Karpas-422 (cell line): Measurements from ENCODE around the gene UBE2V1. TPM values are rescaled to one million over a fixed set of nuclear protein-coding genes. Genes with fewer than 3 reads are reported as not detected.
A peak's percentile ranks its signal among the peaks of the same experiment; 100 is the strongest.

Experiments
- DNase-seq: peaks from one replicate; pipeline ENCODE4 v3.0.0-alpha.2; 2015
- H2AFZ ChIP-seq: fragments of 200-600 bp; sonication (generic); 2 replicates; pipeline ENCODE4 v1.6.1; 2014; ENCODE audit warnings: antibody characterized with exemption, low read length, mixed read lengths
- H3K27ac ChIP-seq: fragments of 200-600 bp; sonication (generic); 2 replicates; pipeline ENCODE4 v1.5.1; 2014; ENCODE audit warnings: mild to moderate bottlenecking, low read length, moderate library complexity
- H3K27me3 ChIP-seq: fragments of 200-600 bp; sonication (generic); 2 replicates; pipeline ENCODE4 v1.6.1; 2014; ENCODE audit warnings: low read length, mixed read lengths
- H3K36me3 ChIP-seq: fragments of 200-600 bp; sonication (generic); 2 replicates; pipeline ENCODE4 v1.6.1; 2014; ENCODE audit warnings: low read length, mixed read lengths; ENCODE audit not compliant: insufficient read depth
- H3K4me1 ChIP-seq: fragments of 200-600 bp; sonication (generic); 2 replicates; pipeline ENCODE4 v1.6.1; 2014; ENCODE audit warnings: mild to moderate bottlenecking, low read length, mixed read lengths
- H3K4me2 ChIP-seq: fragments of 200-600 bp; sonication (generic); 2 replicates; pipeline ENCODE4 v1.6.1; 2014; ENCODE audit warnings: low read length, low read depth, mild to moderate bottlenecking; ENCODE audit not compliant: poor library complexity, severe bottlenecking
- H3K4me3 ChIP-seq: fragments of 200-600 bp; sonication (generic); 2 replicates; pipeline ENCODE4 v1.5.1; 2014; ENCODE audit warnings: mild to moderate bottlenecking, antibody characterized with exemption, low read length, mixed read lengths
- H3K79me2 ChIP-seq: fragments of 200-600 bp; sonication (generic); 2 replicates; pipeline ENCODE4 v1.6.1; 2014; ENCODE audit warnings: mild to moderate bottlenecking, low read length, mixed read lengths
- H3K9ac ChIP-seq: fragments of 200-600 bp; sonication (generic); 2 replicates; pipeline ENCODE4 v1.6.0; 2014; ENCODE audit warnings: low read length
- H3K9me2 ChIP-seq: fragments of 200-600 bp; sonication (generic), shearing (Covaris generic); replicated peaks from 2 replicates; pipeline ENCODE4 v1.6.0; 2014; ENCODE audit warnings: mild to moderate bottlenecking, low read length, moderate library complexity; ENCODE audit not compliant: insufficient read depth
- H3K9me3 ChIP-seq: fragments of 300-700, 200-600 bp; sonication (generic); 2 replicates; pipeline ENCODE4 v1.6.1; 2014; ENCODE audit warnings: low read length, mixed read lengths
- H4K20me1 ChIP-seq: fragments of 200-600 bp; sonication (generic); 2 replicates; pipeline ENCODE4 v1.6.1; 2014; ENCODE audit warnings: mild to moderate bottlenecking, antibody characterized with exemption, low read length, low read depth; ENCODE audit not compliant: insufficient read depth
- total RNA-seq: library from RNA; depleted of rRNA; stranded (reverse); fragments of >200 nt; shearing (Covaris generic); gene quantifications from 2 replicates; pipeline ENCODE4 v1.2.3, GENCODE V29; 2014; ENCODE audit warnings: low replicate concordance

UBE2V1 gene
- total RNA-seq, 1 experiment from 2014 or later = 95.6 TPM

DNA sequence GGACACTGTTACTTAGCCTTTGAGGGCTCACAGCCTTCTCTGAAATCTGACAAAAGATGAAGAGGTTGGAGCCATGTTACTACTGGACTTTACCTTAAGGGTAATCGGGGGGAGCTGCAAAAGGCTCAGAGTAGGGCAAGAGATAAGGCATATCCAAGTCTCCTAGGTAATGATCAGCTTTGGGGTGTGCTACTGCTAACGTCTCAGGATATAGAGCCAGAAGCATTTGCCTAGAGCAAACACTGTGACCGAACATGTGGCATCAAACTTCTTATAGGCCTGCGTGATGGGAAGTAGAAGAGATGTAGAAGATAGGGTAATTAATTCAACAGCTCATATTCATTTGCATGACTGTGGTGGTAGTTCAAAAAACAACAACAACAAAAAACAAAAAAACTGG is 11.1 kb downstream of the UBE2V1 start:
- H3K9me3 ChIP-seq = no peaks in the 10 kb centered on the region
- no peak overlapping the region for H2AFZ ChIP-seq
- peaks cover 39% of the 10 kb centered on the region for H4K20me1 ChIP-seq
- no peaks in the 10 kb centered on the region for H3K9me2 ChIP-seq
- H3K4me1 ChIP-seq = peaks cover 36% of the 10 kb centered on the region
- peak overlapping the region; percentile 17; the same call in 1 of the 2 replicates for H3K9ac ChIP-seq
- peaks cover 2% of the 10 kb centered on the region for H3K36me3 ChIP-seq
- H3K4me3 ChIP-seq = no peak overlapping the region
- H3K27me3 ChIP-seq = no peaks in the 10 kb centered on the region
- H3K27ac ChIP-seq = peak overlapping the region; percentile 73
- peak overlapping the region; percentile 25 for H3K4me2 ChIP-seq
- DNase-seq = peak; percentile 63
- peaks cover 100% of the 10 kb centered on the region for H3K79me2 ChIP-seq

DNA sequence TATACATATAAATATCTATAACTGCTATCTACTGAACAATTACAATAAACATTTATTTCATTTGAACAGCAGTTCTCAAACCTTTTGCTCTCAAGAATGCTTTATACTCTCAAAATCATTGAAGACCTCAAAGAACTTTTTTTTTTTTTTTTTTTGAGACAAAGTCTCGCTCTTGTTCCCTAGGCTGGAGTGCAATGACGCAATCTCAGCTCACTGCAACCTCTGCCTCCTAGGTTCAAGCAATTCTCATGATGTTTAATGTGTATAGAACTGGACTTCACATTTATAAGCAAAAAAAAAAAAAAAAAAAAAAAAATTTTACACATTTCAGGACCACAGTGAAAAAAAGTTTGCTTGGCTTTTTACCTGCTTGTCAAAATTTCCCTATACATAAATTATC is 11.7 kb downstream of the UBE2V1 start:
- DNase-seq = no peak
- Histone ChIP-seq H3K4me1 (peaks cover 36% of the 10 kb centered on the region), H3K27me3 (no peaks in the 10 kb centered on the region), H3K36me3 (no peaks in the 10 kb centered on the region; the same call in 1 of the 2 replicates), H3K9me3 (no peaks in the 10 kb centered on the region), H3K4me2 (peak overlapping the region; percentile 25), H4K20me1 (peaks cover 40% of the 10 kb centered on the region), H2AFZ (no peak overlapping the region), H3K4me3 (no peak overlapping the region), H3K79me2 (peaks cover 100% of the 10 kb centered on the region), H3K9ac (no peak overlapping the region), H3K9me2 (no peaks in the 10 kb centered on the region), H3K27ac (peak overlapping the region; percentile 73)

DNA sequence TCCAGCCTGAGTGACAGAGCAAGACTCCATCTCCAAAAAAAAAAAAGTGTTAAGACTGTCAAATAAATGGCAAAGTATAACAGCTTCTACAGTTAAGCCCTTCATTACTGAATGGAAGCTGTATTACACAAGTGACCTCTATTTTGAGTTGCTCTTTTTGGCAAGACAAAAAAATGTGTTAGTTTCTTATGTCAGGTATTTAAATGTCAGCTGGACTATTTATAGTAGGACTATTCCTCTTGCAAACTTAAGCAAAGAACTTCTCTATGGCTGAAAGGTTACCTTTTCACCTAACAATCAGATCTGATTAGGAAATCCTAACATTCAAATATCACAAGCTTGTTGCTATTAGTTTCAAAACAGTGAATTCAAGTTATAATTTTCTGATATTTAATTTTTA is 12.4 kb downstream of the UBE2V1 start:
- peak overlapping the region; percentile 26; the same call in 1 of the 2 replicates for H3K27ac ChIP-seq
- H3K36me3 ChIP-seq = peaks cover 3% of the 10 kb centered on the region; the same call in 1 of the 2 replicates
- H3K4me2 ChIP-seq = peak overlapping the region; percentile 8
- no peak overlapping the region for H3K4me3 ChIP-seq
- no peaks in the 10 kb centered on the region for H3K9me3 ChIP-seq
- peaks cover 36% of the 10 kb centered on the region for H3K4me1 ChIP-seq
- H3K27me3 ChIP-seq = no peaks in the 10 kb centered on the region
- DNase-seq = no peak
- H3K79me2 ChIP-seq = peaks cover 100% of the 10 kb centered on the region
- H3K9me2 ChIP-seq = no peaks in the 10 kb centered on the region
- no peak overlapping the region for H2AFZ ChIP-seq
- H4K20me1 ChIP-seq = peaks cover 43% of the 10 kb centered on the region
- H3K9ac ChIP-seq = no peak overlapping the region

DNA sequence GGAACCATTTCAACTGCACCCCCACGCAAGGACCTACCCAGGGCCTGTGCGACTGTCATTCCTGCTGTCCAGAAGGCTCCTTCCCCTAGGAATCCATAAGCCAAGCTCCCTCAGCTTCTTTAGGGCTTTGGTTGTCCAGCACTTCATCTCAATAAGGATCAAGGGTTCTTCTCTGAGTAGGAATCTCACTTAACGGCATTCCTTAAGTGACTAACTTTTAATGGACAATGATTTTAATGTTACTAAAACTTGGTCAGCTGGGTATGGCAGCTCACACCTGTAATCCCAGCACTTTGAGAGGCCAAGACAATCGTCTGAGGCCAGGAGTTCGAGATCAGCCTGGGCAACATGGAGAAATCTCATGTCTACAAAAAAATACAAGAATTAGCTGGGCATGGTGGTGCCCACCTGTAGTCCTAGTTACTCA is 13.4 kb downstream of the UBE2V1 start:
- Histone ChIP-seq H3K9ac (no peak overlapping the region), H3K4me2 (no peak overlapping the region), H3K9me2 (no peaks in the 10 kb centered on the region), H2AFZ (no peak overlapping the region), H3K79me2 (peaks cover 100% of the 10 kb centered on the region), H3K9me3 (no peaks in the 10 kb centered on the region), H4K20me1 (peaks cover 39% of the 10 kb centered on the region), H3K27me3 (no peaks in the 10 kb centered on the region), H3K4me1 (peaks cover 36% of the 10 kb centered on the region), H3K36me3 (peaks cover 12% of the 10 kb centered on the region; the same call in 1 of the 2 replicates), H3K27ac (no peak overlapping the region), H3K4me3 (no peak overlapping the region)
- no peak for DNase-seq

DNA sequence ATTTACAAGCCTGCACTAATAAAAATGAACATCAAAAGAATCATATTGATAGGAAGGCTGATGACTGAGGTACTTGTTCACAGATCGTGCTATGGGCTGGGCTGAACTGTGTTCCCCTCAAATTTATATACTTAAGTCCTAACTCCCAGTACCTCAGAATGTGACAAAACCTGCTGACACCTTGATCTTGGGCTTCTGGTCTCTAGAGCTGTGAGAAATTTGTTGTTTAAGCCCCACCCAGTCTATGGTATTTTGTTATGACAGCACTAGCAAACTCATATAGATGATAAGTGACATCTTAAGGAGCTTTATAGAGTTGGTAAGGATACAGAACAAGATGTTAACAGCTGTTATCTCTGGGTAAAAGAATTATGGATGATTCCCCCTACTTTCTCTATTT is 13.8 kb downstream of the UBE2V1 start:
- peaks cover 99% of the 10 kb centered on the region for H3K79me2 ChIP-seq
- no peak overlapping the region for H3K4me2 ChIP-seq

DNA sequence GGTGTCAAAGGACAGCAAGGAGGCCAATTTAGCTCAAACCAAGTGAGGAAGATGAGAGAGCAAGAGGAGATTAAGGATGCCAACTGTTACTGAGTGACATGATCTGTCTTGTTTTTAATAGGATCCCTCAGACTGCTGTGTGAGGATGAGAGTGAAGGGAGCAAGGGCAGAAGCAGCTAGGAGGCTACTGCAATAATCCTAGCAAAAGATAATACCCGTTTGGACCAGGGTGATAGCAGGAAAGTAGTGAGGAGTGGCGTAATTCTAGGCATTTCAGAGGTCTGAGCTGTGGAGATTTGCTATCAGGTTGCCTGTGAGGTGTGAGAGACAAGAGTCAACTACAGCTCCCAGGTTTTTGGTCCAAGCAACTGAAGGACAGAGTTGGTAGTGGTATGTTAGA is 14.7 kb downstream of the UBE2V1 start:
- Histone ChIP-seq H3K27me3 (no peaks in the 10 kb centered on the region), H3K9ac (no peak overlapping the region), H3K9me3 (no peaks in the 10 kb centered on the region), H3K36me3 (peaks cover 16% of the 10 kb centered on the region; the same call in 1 of the 2 replicates), H2AFZ (no peak overlapping the region), H3K4me2 (no peak overlapping the region), H3K4me3 (no peak overlapping the region), H4K20me1 (peaks cover 42% of the 10 kb centered on the region), H3K79me2 (peaks cover 94% of the 10 kb centered on the region), H3K27ac (no peak overlapping the region), H3K4me1 (peaks cover 36% of the 10 kb centered on the region), H3K9me2 (no peaks in the 10 kb centered on the region)
- peak; percentile 21 for DNase-seq

More for the DNA sequence above, 13.8 kb downstream of the UBE2V1 start:
- Histone ChIP-seq H2AFZ (no peak overlapping the region), H3K27me3 (no peaks in the 10 kb centered on the region), H3K9me3 (no peaks in the 10 kb centered on the region), H3K9me2 (no peaks in the 10 kb centered on the region), H3K27ac (no peak overlapping the region), H3K4me1 (peaks cover 36% of the 10 kb centered on the region), H3K36me3 (peaks cover 16% of the 10 kb centered on the region; the same call in 1 of the 2 replicates), H4K20me1 (peaks cover 39% of the 10 kb centered on the region), H3K4me3 (no peak overlapping the region), H3K9ac (no peak overlapping the region)
- DNase-seq = no peak

DNA sequence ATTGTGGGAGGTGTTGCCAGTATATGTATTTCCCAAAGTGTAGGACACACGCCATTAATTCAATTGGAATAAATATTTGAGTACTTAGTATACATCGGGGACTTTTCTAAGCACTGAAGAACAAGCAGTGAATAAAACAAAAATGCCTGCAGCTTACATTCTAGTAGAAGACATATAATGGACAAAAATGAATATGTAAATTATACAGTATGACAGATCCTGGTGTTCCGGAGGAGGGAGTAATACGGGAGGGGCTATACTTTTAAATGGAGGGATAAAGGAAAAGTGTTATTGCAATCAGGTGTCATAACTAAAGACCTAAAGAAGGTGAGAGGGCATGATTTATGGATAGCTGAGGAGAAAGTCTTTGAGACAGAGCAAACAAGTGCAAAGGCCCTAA is 15.1 kb downstream of the UBE2V1 start:
- Histone ChIP-seq H3K36me3 (peaks cover 16% of the 10 kb centered on the region; the same call in 1 of the 2 replicates), H3K4me1 (peaks cover 32% of the 10 kb centered on the region), H3K9me2 (no peaks in the 10 kb centered on the region), H4K20me1 (peaks cover 43% of the 10 kb centered on the region), H3K27me3 (no peaks in the 10 kb centered on the region), H3K4me3 (no peak overlapping the region), H3K27ac (no peak overlapping the region), H3K4me2 (no peak overlapping the region), H3K79me2 (peaks cover 94% of the 10 kb centered on the region), H2AFZ (no peak overlapping the region), H3K9ac (no peak overlapping the region), H3K9me3 (no peaks in the 10 kb centered on the region)
- DNase-seq = peak; percentile 27

DNA sequence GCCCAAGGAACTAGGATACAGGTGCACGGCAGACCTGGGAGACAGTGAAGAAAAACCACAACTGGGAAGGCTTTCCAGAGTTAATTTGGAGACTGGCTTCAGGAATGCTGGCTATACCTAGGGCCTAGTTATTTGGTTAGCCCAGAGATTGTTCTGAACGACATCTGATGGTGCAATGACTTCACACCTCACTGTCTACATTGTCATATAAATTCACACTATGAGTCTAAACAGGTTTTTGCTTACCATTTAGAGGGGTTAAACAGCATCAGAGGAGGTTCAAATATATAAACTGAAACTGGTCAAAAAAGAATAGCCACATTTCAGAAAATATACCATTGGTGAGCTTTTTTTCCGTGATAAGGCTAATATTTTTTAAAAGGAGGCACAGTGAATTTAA is 16.7 kb downstream of the UBE2V1 start:
- H4K20me1 ChIP-seq = peaks cover 46% of the 10 kb centered on the region

More for the DNA sequence above, 16.7 kb downstream of the UBE2V1 start:
- Histone ChIP-seq H3K36me3 (peaks cover 16% of the 10 kb centered on the region; the same call in 1 of the 2 replicates), H3K4me2 (no peak overlapping the region), H3K4me1 (peaks cover 16% of the 10 kb centered on the region), H3K27ac (no peak overlapping the region), H3K9me3 (no peaks in the 10 kb centered on the region), H3K4me3 (no peak overlapping the region), H3K79me2 (peaks cover 93% of the 10 kb centered on the region), H3K9me2 (no peaks in the 10 kb centered on the region), H2AFZ (no peak overlapping the region), H3K9ac (no peak overlapping the region), H3K27me3 (no peaks in the 10 kb centered on the region)
- DNase-seq = no peak
